Measurements from ENCODE around the gene TRABD2B. TPM values are rescaled to one million over a fixed set of nuclear protein-coding genes. Genes with fewer than 3 reads are reported as not detected.

TRABD2B gene
- total and polyA plus RNA-seq, 2 of the 13 experiments (the other 11 are each of a cell fraction or from before 2014, with no cell fraction given), result 0.04 TPM; not detected in 1

- no peak for TF ChIP-seq ZNF615 (CRISPR knock-in tag; IDR thresholded peaks at IDR 0.05; ENCODE audit: borderline replicate concordance)
- TF ChIP-seq PAF1 (CRISPR knock-in tag; IDR thresholded peaks at IDR 0.05), result no peak
- TF ChIP-seq, protein P1, sequence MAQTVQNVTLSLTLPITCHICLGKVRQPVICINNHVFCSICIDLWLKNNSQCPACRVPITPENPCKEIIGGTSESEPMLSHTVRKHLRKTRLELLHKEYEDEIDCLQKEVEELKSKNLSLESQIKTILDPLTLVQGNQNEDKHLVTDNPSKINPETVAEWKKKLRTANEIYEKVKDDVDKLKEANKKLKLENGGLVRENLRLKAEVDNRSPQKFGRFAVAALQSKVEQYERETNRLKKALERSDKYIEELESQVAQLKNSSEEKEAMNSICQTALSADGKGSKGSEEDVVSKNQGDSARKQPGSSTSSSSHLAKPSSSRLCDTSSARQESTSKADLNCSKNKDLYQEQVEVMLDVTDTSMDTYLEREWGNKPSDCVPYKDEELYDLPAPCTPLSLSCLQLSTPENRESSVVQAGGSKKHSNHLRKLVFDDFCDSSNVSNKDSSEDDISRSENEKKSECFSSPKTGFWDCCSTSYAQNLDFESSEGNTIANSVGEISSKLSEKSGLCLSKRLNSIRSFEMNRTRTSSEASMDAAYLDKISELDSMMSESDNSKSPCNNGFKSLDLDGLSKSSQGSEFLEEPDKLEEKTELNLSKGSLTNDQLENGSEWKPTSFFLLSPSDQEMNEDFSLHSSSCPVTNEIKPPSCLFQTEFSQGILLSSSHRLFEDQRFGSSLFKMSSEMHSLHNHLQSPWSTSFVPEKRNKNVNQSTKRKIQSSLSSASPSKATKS (CRISPR knock-in tag; IDR thresholded peaks at IDR 0.05), result no peak
- TF ChIP-seq ZNF33B (CRISPR knock-in tag; IDR thresholded peaks at IDR 0.05), result no peak
- no peak for TF ChIP-seq BRCA1 (CRISPR knock-in tag; IDR thresholded peaks at IDR 0.05)
- TF ChIP-seq KAT8 (CRISPR knock-in tag; IDR thresholded peaks at IDR 0.05), result no peak; the same call in 1 of the 2 replicates
- TF ChIP-seq U2AF2 (IDR thresholded peaks at IDR 0.05; ENCODE audit: low read depth, low read length), result no peak
- TF ChIP-seq, protein P2, sequence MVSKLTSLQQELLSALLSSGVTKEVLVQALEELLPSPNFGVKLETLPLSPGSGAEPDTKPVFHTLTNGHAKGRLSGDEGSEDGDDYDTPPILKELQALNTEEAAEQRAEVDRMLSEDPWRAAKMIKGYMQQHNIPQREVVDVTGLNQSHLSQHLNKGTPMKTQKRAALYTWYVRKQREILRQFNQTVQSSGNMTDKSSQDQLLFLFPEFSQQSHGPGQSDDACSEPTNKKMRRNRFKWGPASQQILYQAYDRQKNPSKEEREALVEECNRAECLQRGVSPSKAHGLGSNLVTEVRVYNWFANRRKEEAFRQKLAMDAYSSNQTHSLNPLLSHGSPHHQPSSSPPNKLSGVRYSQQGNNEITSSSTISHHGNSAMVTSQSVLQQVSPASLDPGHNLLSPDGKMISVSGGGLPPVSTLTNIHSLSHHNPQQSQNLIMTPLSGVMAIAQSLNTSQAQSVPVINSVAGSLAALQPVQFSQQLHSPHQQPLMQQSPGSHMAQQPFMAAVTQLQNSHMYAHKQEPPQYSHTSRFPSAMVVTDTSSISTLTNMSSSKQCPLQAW (CRISPR knock-in tag; IDR thresholded peaks at IDR 0.05), result no peak; the same call in 1 of the 2 replicates
- TF ChIP-seq ZNF792 (CRISPR knock-in tag; IDR thresholded peaks at IDR 0.05), result peak; percentile 58; the same call in 1 of the 2 replicates
- no peak for TF ChIP-seq KDM3A (CRISPR knock-in tag; IDR thresholded peaks at IDR 0.05; ENCODE audit: low read depth)
- TF ChIP-seq ZNF766 (CRISPR knock-in tag; IDR thresholded peaks at IDR 0.05; ENCODE audit: borderline replicate concordance), result no peak
- TF ChIP-seq ZNF614 (CRISPR knock-in tag; IDR thresholded peaks at IDR 0.05; ENCODE audit: borderline replicate concordance), result no peak
- TF ChIP-seq, protein P3, sequence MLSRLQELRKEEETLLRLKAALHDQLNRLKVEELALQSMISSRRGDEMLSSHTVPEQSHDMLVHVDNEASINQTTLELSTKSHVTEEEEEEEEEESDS (CRISPR knock-in tag; IDR thresholded peaks at IDR 0.05; ENCODE audit: borderline replicate concordance), result no peak
- TF ChIP-seq ZNF10 (CRISPR knock-in tag; IDR thresholded peaks at IDR 0.05; ENCODE audit: borderline replicate concordance, low read depth), result no peak
- TF ChIP-seq ZFP1 (CRISPR knock-in tag; IDR thresholded peaks at IDR 0.05), result no peak
- no peak for TF ChIP-seq ZNF782 (CRISPR knock-in tag; IDR thresholded peaks at IDR 0.05; ENCODE audit: borderline replicate concordance)
- TF ChIP-seq ZNF335 (CRISPR knock-in tag; IDR thresholded peaks at IDR 0.05), result no peak
- TF ChIP-seq ZNF563 (CRISPR knock-in tag; IDR thresholded peaks at IDR 0.05), result 0 out of 2 replicates have a peak, but pooled peaks have one; percentile 36
- TF ChIP-seq ZNF737 (CRISPR knock-in tag; IDR thresholded peaks at IDR 0.05; ENCODE audit: borderline replicate concordance), result no peak
- no peak for TF ChIP-seq CHD2 (IDR thresholded peaks at IDR 0.05; ENCODE audit: low read depth, low read length)
- no peak for TF ChIP-seq ZNF276 (CRISPR knock-in tag; IDR thresholded peaks at IDR 0.05; ENCODE audit: low read depth)
- TF ChIP-seq ZNF484 (CRISPR knock-in tag; IDR thresholded peaks at IDR 0.05; ENCODE audit: borderline replicate concordance, low read depth), result no peak
- TF ChIP-seq ZNF101 (CRISPR knock-in tag; IDR thresholded peaks at IDR 0.05; ENCODE audit: borderline replicate concordance, low read depth), result no peak
- no peak for TF ChIP-seq EZH2 (conservative IDR thresholded peaks at IDR 0.05; ENCODE audit: low read depth, low read length)
Measured at GRCh38 chr1:47918257-47918867, 78.8 kb downstream of the TRABD2B start (continued).
